ENCODE measurements around the gene PRR33. TPM values are rescaled to one million over a fixed set of nuclear protein-coding genes. Genes with fewer than 3 reads are reported as not detected.

The PRR33 gene
- total RNA-seq, 4 donors from 2014 or later = not detected

DNA sequence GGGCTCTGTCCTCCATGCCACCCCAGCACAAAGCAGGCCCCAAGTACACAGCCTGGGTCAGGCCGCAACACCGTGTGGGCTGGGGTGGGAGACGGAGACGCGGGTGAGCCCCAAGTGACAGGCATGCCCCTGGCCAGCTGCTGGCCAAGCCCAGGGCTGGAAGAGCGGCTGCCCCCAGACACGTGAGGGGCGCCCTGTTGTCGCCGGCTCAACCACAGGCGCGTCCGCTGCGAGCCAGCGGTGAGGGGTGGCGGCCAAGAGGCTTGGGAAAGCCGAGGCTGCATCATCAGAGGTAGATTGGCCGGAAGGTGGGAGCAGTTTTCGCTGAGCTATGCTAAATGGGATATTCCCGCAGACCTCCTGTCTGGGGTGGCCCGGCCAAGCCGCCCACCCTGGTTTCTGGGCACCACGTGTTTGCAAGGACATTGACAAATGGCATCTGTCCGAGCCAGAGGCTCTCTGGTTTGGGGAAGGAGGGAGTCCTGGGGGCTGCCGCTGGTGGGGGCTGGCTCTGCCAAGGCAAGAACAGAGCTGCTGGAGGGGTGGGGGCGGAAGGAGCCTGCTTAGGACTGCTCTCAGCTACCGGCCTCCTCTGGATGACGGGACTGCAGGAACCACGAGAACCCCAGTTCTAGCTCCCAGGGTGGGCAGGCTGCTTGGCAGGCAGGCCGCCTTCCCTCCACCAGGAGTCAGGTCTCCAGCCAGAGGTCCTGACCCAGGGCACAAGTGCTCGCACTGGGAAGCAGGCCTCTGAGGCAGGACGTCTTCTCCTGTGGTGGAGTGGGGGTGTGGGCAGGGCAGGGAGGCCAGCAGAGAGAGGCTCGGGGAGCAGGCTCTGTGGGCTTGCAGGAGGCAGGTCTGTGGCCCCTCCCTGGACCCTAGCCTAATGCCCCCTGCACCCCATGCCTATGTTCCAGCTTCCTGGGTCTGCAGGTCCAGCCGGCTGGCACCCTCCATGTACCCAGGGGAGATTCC is 552 bp downstream of the PRR33 start:
- TF ChIP-seq POLR2A (IDR thresholded peaks at IDR 0.05) = no peak
- TF ChIP-seq, protein P1, sequence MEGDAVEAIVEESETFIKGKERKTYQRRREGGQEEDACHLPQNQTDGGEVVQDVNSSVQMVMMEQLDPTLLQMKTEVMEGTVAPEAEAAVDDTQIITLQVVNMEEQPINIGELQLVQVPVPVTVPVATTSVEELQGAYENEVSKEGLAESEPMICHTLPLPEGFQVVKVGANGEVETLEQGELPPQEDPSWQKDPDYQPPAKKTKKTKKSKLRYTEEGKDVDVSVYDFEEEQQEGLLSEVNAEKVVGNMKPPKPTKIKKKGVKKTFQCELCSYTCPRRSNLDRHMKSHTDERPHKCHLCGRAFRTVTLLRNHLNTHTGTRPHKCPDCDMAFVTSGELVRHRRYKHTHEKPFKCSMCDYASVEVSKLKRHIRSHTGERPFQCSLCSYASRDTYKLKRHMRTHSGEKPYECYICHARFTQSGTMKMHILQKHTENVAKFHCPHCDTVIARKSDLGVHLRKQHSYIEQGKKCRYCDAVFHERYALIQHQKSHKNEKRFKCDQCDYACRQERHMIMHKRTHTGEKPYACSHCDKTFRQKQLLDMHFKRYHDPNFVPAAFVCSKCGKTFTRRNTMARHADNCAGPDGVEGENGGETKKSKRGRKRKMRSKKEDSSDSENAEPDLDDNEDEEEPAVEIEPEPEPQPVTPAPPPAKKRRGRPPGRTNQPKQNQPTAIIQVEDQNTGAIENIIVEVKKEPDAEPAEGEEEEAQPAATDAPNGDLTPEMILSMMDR (IDR thresholded peaks at IDR 0.05) = no peak
- TF ChIP-seq EP300 (IDR thresholded peaks at IDR 0.05) = no peak
- TF ChIP-seq POLR2AphosphoS5 (IDR thresholded peaks at IDR 0.05) = no peak
- Histone ChIP-seq H3K27ac (peak overlapping the region in 1 of 4 donors; percentile 30), H3K4me1 (peaks cover 0 to 16% (median 0%) of the 10 kb centered on the region in 3 donors), H3K36me3 (peaks cover 0 to 27% of the 10 kb centered on the region in 2 donors), H3K4me3 (no peak overlapping the region), H3K9me3 (no peaks in the 10 kb centered on the region), H3K27me3 (peaks cover 18% of the 10 kb centered on the region)
- ATAC-seq = no peak
- no CpG with 5 or more reads among the region's 34 CpGs for WGBS, 2 donors (ENCODE audit: low coverage in 1 of 2)

DNA sequence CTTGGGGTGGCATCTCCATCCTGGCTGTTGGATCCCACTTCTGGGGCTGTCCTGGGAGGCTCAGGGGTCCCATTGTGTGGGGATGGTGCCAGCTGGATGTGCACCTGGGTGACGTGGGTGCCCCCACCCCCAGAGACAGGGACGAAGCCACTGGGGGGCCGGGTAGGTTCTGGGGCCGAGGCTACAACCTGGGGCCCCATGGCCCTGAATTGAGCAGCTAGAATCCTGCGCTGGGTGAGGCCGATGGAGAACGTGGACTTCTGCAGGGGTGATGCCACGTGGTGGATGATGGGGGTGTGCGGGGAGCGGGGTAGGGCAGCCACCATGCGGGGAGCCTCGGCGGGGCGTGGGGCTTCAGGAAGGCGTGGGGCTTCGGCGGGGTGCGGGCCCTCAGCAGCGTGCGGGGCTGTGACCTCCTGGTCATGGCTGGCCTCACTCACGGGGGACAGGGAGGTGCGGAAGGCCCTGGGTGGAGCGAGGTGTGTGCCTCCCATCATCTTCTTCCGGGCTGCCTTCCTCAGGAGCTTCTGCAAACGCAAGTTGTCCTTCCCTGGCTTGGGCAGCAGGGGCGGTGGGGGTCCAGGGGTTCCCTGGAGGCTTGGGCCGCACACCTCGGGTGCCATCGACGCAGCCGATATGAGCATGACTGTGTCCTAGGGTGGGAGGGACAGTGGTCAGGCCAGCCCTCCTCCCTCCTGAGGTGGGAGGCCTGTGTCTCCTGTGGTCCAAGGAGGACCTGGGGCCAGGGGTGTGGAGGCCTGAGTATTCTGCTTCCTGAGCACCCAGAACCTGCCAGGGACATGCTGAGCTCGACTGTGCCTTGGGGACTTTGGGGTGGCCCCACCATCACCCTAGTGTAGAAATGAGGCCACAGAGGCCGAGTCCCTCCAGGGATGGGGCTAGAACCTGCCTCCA is 1.5 kb downstream of the PRR33 start:
- Histone ChIP-seq H3K4me3 (no peak overlapping the region), H3K27me3 (peaks cover 18% of the 10 kb centered on the region), H3K36me3 (peaks cover 0 to 36% of the 10 kb centered on the region in 2 donors), H3K27ac (peak overlapping the region in 1 of 4 donors; percentile 30), H3K9me3 (no peaks in the 10 kb centered on the region), H3K4me1 (peaks cover 0 to 16% (median 0%) of the 10 kb centered on the region in 3 donors)
- 66 to 94% methylated on average over 3 to 6 of the region's 33 CpGs for WGBS, 2 donors (ENCODE audit: low coverage in 1 of 2)
- no peak for ATAC-seq
- TF ChIP-seq POLR2A (IDR thresholded peaks at IDR 0.05) (no peak), EP300 (IDR thresholded peaks at IDR 0.05) (no peak), POLR2AphosphoS5 (IDR thresholded peaks at IDR 0.05) (no peak)
- TF ChIP-seq, protein P1 (IDR thresholded peaks at IDR 0.05) = no peak

DNA sequence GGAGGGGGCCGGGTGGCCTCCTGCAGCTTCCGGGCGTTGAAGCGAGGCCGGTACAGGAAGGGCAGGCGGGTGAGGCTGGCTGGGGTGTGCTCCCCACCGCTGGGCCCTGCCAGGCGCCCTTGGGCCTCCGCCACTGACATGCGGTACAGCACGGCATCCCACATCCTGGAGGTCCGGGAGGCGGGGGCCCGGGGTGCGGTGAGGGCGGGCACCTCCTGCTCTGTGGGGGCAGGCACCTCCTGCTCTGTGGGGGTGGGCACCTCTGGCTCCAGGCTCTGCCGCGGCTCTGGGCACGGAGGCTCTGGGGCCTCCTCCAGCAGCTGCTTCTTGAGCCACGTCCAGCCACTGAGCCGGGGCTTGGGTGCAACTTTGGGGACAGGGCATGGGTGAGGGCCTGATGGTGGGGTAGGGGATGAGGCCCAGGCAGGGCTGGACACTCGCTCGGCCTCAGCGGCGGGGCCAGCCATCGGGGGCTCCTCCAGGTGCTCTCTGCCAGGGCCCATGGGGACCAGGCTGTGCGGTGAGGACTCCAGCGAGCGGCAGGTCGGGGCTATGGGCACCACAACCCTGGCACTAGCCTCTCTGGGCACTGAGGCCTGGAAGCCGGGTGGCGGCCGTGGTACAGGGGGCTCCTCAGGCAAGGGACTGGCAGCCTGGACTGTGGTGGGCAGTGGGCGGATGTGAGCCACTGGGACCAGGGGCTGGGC is 2.3 kb downstream of the PRR33 start:
- Histone ChIP-seq H3K4me3 (no peak overlapping the region), H3K27me3 (peaks cover 18% of the 10 kb centered on the region), H3K4me1 (peaks cover 0 to 16% (median 0%) of the 10 kb centered on the region in 3 donors), H3K9me3 (no peaks in the 10 kb centered on the region), H3K36me3 (peaks cover 0 to 44% of the 10 kb centered on the region in 2 donors), H3K27ac (peak overlapping the region in 1 of 4 donors; percentile 30)
- ATAC-seq = no peak
- WGBS, 2 donors (ENCODE audit: low coverage in 1 of 2) = no CpG with 5 or more reads among the region's 34 CpGs
- TF ChIP-seq POLR2A (IDR thresholded peaks at IDR 0.05) (no peak), EP300 (IDR thresholded peaks at IDR 0.05) (no peak), POLR2AphosphoS5 (IDR thresholded peaks at IDR 0.05) (no peak)
- TF ChIP-seq, protein P1 (IDR thresholded peaks at IDR 0.05) = no peak

DNA sequence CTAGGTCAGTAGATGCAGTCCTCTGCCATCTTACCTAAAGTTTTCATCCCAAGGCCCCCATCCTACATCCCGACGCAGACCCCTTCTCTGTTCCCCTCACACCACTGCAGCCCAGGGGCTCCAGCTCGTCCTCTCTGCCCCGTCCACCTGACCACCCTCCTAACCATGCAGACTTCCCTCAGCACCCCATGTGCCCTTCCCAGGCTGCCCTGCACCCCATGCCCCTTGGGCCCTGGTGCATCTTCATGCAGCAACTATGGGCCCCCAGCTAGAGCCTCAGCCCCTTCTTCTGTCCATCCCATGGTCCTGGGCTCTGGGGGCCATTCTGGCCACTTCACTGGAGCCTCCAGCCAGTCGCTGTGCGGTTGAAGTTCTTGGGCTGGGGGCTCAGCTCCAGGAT is 2.9 kb downstream of the PRR33 start:
- Histone ChIP-seq H3K9me3 (no peaks in the 10 kb centered on the region), H3K36me3 (peaks cover 0 to 47% of the 10 kb centered on the region in 2 donors), H3K27me3 (peaks cover 18% of the 10 kb centered on the region), H3K4me1 (peaks cover 0 to 16% (median 0%) of the 10 kb centered on the region in 3 donors), H3K27ac (peak overlapping the region in 1 of 4 donors; percentile 37), H3K4me3 (no peak overlapping the region)
- 91% methylated on average over 4 of the region's 6 CpGs; no CpG with 5 or more reads in 1 of the 2 donors for WGBS, 2 donors (ENCODE audit: low coverage in 1 of 2)
- no peak for ATAC-seq
- no peak for TF ChIP-seq POLR2AphosphoS5 (IDR thresholded peaks at IDR 0.05)
- TF ChIP-seq, protein P1 (IDR thresholded peaks at IDR 0.05) = no peak
- TF ChIP-seq POLR2A (IDR thresholded peaks at IDR 0.05) = no peak
- no peak for TF ChIP-seq EP300 (IDR thresholded peaks at IDR 0.05)
